Measurements from ENCODE around the gene ZDHHC14. TPM values are rescaled to one million over a fixed set of nuclear protein-coding genes. Genes with fewer than 3 reads are reported as not detected.

ZDHHC14 gene
- total RNA-seq, 2 experiments from 2014 or later, result 5.2 TPM

- H3K27ac Mint-ChIP-seq, result no peak overlapping the region
- H3K27me3 Mint-ChIP-seq, result peaks cover 17% of the 10 kb centered on the region
- DNase-seq (no peak), ATAC-seq (ENCODE audit: low read depth) (no peak)
- peaks cover 21% of the 10 kb centered on the region for H3K4me1 Mint-ChIP-seq
- POLR2A ChIA-PET, result no interaction called here
- peaks cover 2% of the 10 kb centered on the region for H3K9me3 Mint-ChIP-seq
- peaks cover 23% of the 10 kb centered on the region for H3K36me3 Mint-ChIP-seq
- no peak overlapping the region for H3K4me3 Mint-ChIP-seq
Observed at GRCh38 chr6:157542414-157543160, 161.6 kb downstream of the ZDHHC14 start.

DNA sequence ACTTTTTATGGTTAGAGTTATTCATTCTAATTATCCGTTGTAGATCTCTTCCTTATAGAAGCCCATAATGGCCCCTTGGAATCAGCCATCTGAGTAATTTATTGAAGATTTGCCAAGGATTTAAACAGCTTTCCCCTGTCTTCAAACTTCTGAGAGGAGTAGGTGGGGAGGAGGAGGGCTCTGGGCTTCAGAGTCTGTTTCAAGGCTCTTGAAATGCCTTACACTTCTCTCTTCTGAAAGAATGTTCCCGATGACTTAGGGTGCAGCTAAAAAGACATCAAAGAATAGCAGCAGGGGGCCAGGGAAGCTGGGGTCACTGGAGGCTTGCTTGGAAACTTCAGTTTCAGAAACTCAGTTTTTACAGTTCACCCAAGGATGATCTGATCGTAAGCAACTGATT, 165.3 kb downstream of the ZDHHC14 start:
- peaks cover 28% of the 10 kb centered on the region for H3K4me1 Mint-ChIP-seq
- POLR2A ChIA-PET, result no interaction called here
- peaks cover 6% of the 10 kb centered on the region for H3K9me3 Mint-ChIP-seq
- H3K27ac Mint-ChIP-seq, result no peak overlapping the region
- DNase-seq, result no peak
- no peak overlapping the region for H3K4me3 Mint-ChIP-seq
- H3K27me3 Mint-ChIP-seq, result peaks cover 15% of the 10 kb centered on the region
- no peak for ATAC-seq (ENCODE audit: low read depth)
- peaks cover 26% of the 10 kb centered on the region for H3K36me3 Mint-ChIP-seq

DNA sequence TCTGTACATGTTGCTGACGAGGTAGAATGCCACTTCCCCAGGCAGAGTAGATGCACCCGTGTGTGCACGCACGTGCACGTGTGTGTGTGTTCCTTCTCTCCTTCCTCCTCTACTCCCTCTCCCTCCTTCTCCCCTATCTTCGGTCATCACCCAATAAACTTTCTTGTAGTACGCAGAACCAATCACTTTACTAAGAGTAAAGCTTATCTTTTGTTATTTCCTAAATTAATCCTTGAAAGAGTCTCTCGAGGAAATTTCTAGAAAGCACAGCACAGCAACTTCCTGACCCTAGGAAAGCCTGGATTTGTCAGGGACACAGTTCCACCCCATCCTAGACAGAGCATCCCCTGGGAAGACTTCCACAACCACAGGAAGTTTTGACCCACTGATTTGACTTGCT, 166.1 kb downstream of the ZDHHC14 start:
- DNase-seq (no peak), ATAC-seq (ENCODE audit: low read depth) (no peak)
- peaks cover 31% of the 10 kb centered on the region for H3K4me1 Mint-ChIP-seq
- POLR2A ChIA-PET, result no interaction called here
- peaks cover 6% of the 10 kb centered on the region for H3K9me3 Mint-ChIP-seq
- peaks cover 15% of the 10 kb centered on the region for H3K27me3 Mint-ChIP-seq
- H3K4me3 Mint-ChIP-seq, result no peak overlapping the region
- H3K27ac Mint-ChIP-seq, result no peak overlapping the region
- H3K36me3 Mint-ChIP-seq, result peaks cover 28% of the 10 kb centered on the region

- H3K9me3 Mint-ChIP-seq, result peaks cover 6% of the 10 kb centered on the region
- peaks cover 28% of the 10 kb centered on the region for H3K36me3 Mint-ChIP-seq
- POLR2A ChIA-PET, result interaction anchor here (0.9 to 1.4 kb wide), 4 partner anchors 21 to 169 kb away, joined by 3 to 6 read pairs (median 4); no protein-coding TSS in a partner anchor
- H3K27me3 Mint-ChIP-seq, result peaks cover 15% of the 10 kb centered on the region
- peak; percentile 80 for ATAC-seq (ENCODE audit: low read depth)
- H3K4me3 Mint-ChIP-seq, result peak overlapping the region; percentile 45
- peak overlapping the region; percentile 79 for H3K27ac Mint-ChIP-seq
- peak; percentile 53 for DNase-seq
- H3K4me1 Mint-ChIP-seq, result peaks cover 31% of the 10 kb centered on the region
Observed at GRCh38 chr6:157548635-157549467, 167.9 kb downstream of the ZDHHC14 start.

DNA sequence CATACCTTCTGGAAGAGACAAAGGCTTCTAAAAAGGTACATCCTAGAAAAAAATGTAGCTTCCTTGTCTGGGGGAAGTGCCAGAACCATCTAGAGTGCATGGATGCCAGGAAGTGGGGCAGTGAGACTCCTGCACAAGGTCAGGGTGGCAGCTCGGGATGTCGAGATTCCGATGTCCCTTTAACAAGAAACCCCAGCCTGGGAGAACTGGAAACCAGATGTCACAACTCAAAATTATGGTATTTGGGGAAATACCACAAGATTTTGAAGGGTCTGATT, 168.4 kb downstream of the ZDHHC14 start:
- peaks cover 13% of the 10 kb centered on the region for H3K27me3 Mint-ChIP-seq
- H3K36me3 Mint-ChIP-seq, result peaks cover 28% of the 10 kb centered on the region
- peaks cover 6% of the 10 kb centered on the region for H3K9me3 Mint-ChIP-seq
- DNase-seq (no peak), ATAC-seq (ENCODE audit: low read depth) (no peak)
- peaks cover 31% of the 10 kb centered on the region for H3K4me1 Mint-ChIP-seq
- peak overlapping the region; percentile 79 for H3K27ac Mint-ChIP-seq
- POLR2A ChIA-PET, result interaction anchor here (0.6 to 1.4 kb wide), 5 partner anchors 20 to 170 kb away, joined by 3 to 6 read pairs (median 3); no protein-coding TSS in a partner anchor
- peak overlapping the region; percentile 45 for H3K4me3 Mint-ChIP-seq

DNA sequence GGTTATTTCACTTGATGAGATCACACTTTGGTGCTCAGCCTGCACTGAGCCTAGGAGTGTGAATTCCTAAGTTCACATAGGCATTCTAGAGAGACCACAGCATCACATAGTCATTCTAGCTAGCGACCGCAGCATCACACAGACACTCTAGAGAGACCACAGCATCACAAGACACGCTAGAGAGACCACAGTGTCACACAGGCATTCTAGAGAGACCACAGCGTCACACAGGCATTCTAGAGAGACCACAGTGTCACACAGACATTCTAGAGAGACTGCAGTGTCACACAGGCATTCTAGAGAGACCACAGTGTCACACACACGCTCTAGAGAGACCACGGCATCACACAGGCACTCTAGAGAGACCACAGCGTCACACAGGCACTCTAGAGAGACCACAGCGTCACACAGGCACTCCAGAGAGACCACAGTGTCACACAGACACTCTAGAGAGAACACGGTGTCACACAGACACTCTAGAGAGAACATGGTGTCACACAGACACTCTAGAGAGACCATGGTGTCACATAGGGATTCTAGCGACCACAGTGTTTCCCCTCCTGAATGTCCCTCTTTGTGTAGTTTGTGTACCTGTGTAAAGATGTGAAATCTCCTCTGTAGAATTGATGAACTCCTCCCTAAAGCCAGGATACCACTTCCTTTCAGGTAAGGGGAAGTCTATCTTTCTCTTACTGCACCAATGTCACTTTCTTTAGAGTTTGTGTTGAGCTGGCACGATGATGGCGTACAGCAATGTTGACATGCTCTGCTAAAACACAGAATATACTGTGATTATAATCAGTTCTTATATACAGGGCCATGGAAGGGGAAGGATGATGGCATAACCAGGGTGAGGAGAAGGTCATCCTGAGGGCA, 169.4 kb downstream of the ZDHHC14 start:
- ATAC-seq (ENCODE audit: low read depth) (peak; percentile 29), DNase-seq (peak; percentile 52)
- Mint-ChIP-seq H3K4me1 (peaks cover 31% of the 10 kb centered on the region), H3K36me3 (peaks cover 21% of the 10 kb centered on the region), H3K9me3 (peaks cover 6% of the 10 kb centered on the region), H3K27me3 (peaks cover 12% of the 10 kb centered on the region), H3K27ac (peak overlapping the region; percentile 85), H3K4me3 (peak overlapping the region; percentile 53)
- POLR2A ChIA-PET, result interaction anchor here (0.6 to 1.4 kb wide), 6 partner anchors 12 to 171 kb away, joined by 3 to 6 read pairs (median 3); no protein-coding TSS in a partner anchor

- DNase-seq (no peak), ATAC-seq (ENCODE audit: low read depth) (no peak)
- Mint-ChIP-seq H3K36me3 (peaks cover 18% of the 10 kb centered on the region), H3K27me3 (peaks cover 7% of the 10 kb centered on the region), H3K27ac (peak overlapping the region; percentile 85), H3K9me3 (peaks cover 6% of the 10 kb centered on the region), H3K4me3 (peak overlapping the region; percentile 22), H3K4me1 (peaks cover 31% of the 10 kb centered on the region)
- POLR2A ChIA-PET, result interaction anchor here (0.6 to 1.0 kb wide), 2 partner anchors 11 to 24 kb away, joined by 3 to 4 read pairs; no protein-coding TSS in a partner anchor
Observed at GRCh38 chr6:157551041-157551832, 170.2 kb downstream of the ZDHHC14 start.

- no peak for DNase-seq
Observed at GRCh38 chr6:157552081-157552747, 171.2 kb downstream of the ZDHHC14 start.

DNA sequence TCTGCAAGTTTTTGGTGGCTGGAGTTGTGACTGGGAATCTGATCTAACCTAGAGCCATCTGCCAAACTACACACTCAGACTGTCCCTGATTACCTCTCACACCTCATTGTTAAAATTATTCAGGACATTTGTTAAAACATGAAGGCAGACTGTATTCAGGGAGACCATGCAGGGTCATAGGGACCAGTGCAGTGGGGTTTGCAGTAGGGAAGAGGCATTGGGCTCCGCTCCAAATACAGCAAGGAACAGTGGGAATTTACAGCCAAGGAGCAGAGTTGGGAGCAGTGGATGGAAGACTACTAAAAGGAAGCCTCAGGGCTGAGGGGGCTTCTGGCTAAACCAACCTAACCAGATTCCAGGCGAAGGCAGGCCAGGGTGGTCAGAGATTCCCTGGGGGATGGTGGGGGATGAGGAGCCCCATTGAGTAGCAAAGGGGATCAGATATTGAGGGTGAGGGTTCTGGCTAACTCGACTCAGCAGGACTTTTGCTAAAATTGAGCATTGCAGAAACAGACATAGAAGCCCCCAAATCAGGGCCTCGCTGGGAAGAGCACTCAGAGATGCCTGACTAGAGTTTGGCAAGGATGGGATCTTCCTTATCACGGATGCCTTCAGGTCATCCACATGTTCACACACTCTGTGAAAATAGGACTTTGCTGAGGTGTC, 172.0 kb downstream of the ZDHHC14 start:
- Mint-ChIP-seq H3K4me1 (peaks cover 47% of the 10 kb centered on the region), H3K4me3 (no peak overlapping the region)
- ATAC-seq (ENCODE audit: low read depth), result no peak

More at GRCh38 chr6:157552081-157552747, 171.2 kb downstream of the ZDHHC14 start:
- peaks cover 4% of the 10 kb centered on the region for H3K9me3 Mint-ChIP-seq
- H3K36me3 Mint-ChIP-seq, result peaks cover 16% of the 10 kb centered on the region
- H3K27me3 Mint-ChIP-seq, result peaks cover 4% of the 10 kb centered on the region
- POLR2A ChIA-PET, result no interaction called here
- H3K27ac Mint-ChIP-seq, result no peak overlapping the region
- H3K4me1 Mint-ChIP-seq, result peaks cover 40% of the 10 kb centered on the region
- H3K4me3 Mint-ChIP-seq, result no peak overlapping the region
- no peak for ATAC-seq (ENCODE audit: low read depth)

GRCh38 chr6:157554747-157555146, 173.8 kb downstream of the ZDHHC14 start:
- Mint-ChIP-seq H3K27ac (no peak overlapping the region), H3K4me1 (peaks cover 48% of the 10 kb centered on the region)
- POLR2A ChIA-PET, result no interaction called here

More for the DNA sequence above, 172.0 kb downstream of the ZDHHC14 start:
- POLR2A ChIA-PET, result no interaction called here
- Mint-ChIP-seq H3K36me3 (peaks cover 16% of the 10 kb centered on the region), H3K27me3 (peaks cover 3% of the 10 kb centered on the region), H3K27ac (no peak overlapping the region), H3K9me3 (peaks cover 4% of the 10 kb centered on the region)
- DNase-seq, result no peak

DNA sequence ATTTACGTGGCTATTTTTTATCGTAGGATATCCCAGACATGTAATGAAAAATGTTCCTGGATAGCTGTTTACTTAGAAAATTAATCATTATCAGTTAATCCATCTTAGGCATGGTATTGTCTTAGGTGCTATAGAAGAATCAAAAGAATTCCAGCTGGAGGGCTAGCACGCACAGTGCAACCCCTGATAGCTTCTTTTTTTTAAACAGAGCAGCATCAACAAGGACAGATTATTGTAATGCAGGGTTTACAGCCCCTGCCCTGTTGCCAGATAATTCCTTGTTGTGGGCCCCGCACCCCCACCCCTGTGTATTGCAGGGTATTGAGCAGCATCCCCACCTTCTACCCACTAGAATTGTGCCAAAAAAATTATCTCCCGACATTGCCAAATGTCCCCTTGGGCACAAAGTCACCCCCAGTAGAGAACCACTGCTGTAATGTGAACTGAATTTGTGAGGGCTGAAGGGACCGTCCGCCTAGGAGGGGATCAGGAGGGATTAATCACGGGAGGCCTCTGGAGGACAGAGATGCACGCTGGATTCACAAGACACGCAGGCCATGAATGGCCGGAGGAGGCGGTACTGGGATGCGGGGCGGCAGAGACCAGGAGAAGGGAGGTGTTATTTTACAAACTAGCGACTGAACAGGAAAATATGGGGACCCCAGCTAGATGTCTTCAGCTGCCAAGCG, 174.6 kb downstream of the ZDHHC14 start:
- peaks cover 16% of the 10 kb centered on the region for H3K36me3 Mint-ChIP-seq
- H3K4me1 Mint-ChIP-seq, result peaks cover 41% of the 10 kb centered on the region
- peak overlapping the region; percentile 68 for H3K27ac Mint-ChIP-seq
- POLR2A ChIA-PET, result no interaction called here
- H3K9me3 Mint-ChIP-seq, result no peaks in the 10 kb centered on the region
- ATAC-seq (ENCODE audit: low read depth) (no peak), DNase-seq (no peak)
- H3K27me3 Mint-ChIP-seq, result peaks cover 3% of the 10 kb centered on the region
- H3K4me3 Mint-ChIP-seq, result no peak overlapping the region

More at GRCh38 chr6:157554747-157555146, 173.8 kb downstream of the ZDHHC14 start:
- DNase-seq (no peak), ATAC-seq (ENCODE audit: low read depth) (no peak)
- Mint-ChIP-seq H3K27me3 (peaks cover 3% of the 10 kb centered on the region), H3K9me3 (peaks cover 4% of the 10 kb centered on the region), H3K4me3 (no peak overlapping the region), H3K36me3 (peaks cover 18% of the 10 kb centered on the region)
